Breast epithelium (tissue), 4 donors: ENCODE data around the gene PSMD12. TPM values are rescaled to one million over a fixed set of nuclear protein-coding genes. Genes with fewer than 3 reads are reported as not detected.

Source experiments
- DNase-seq, 2 donors: peaks; one replicate each; pipeline ENCODE4 v3.0.0-alpha.2; 2019; ENCODE audit warnings: low spot score in 2 of 2
- H3K27ac ChIP-seq, 2 donors: fragments of 200-600 bp; sonication (generic) in 1 of 2; one replicate each; pipeline ENCODE4 v1.5.1; 2016 to 2019; ENCODE audit warnings: mild to moderate bottlenecking in 1 of 2
- H3K27me3 ChIP-seq, 2 donors: fragments of 200-600 bp; sonication (generic) in 1 of 2; one replicate each; pipeline versions ENCODE4 v1.5.1 to v1.6.0; 2017 to 2019; ENCODE audit warnings: control low read depth in 1 of 2, mild to moderate bottlenecking in 1 of 2
- H3K36me3 ChIP-seq: fragments of 200-600 bp; one replicate; pipeline ENCODE4 v1.5.1; 2019
- H3K4me1 ChIP-seq, 2 donors: fragments of 200-600 bp; sonication (generic); one replicate each; pipeline ENCODE4 v1.5.1; 2016 to 2019; ENCODE audit warnings: control low read depth in 1 of 2
- H3K4me3 ChIP-seq, 3 donors: fragments of 200-600 bp; sonication (generic); 1 replicate in 2 of 3; 2 replicates in 1 of 3; pipeline ENCODE4 v1.5.1; 2016 to 2019; ENCODE audit warnings: mild to moderate bottlenecking in 3 of 3, moderate library complexity in 2 of 3
- H3K9me3 ChIP-seq, 2 donors: fragments of 200-600 bp; sonication (generic) in 1 of 2; one replicate each; pipeline ENCODE4 v1.5.1; 2016 to 2019; ENCODE audit warnings: control low read depth in 1 of 2
- POLR2A ChIP-seq: fragments of 450-650 bp; IDR thresholded peaks from one replicate; pipeline ENCODE4 v1.6.1; 2016; ENCODE audit warnings: antibody characterized with exemption, mild to moderate bottlenecking, moderate library complexity
- POLR2AphosphoS5 ChIP-seq, 3 donors: sonication (generic); formaldehyde crosslinking; IDR thresholded peaks; one replicate each; pipeline ENCODE4 v1.6.1; 2017; ENCODE audit warnings: antibody characterized with exemption in 3 of 3
- intact Hi-C: fragments of 100-400 bp; cut with DNase I; formaldehyde crosslinking; loops from one replicate; pipeline ENCODE4 v1.15.1; 2023; ENCODE audit warnings: low total_unique reads
- total RNA-seq, 3 donors: library from RNA; depleted of rRNA; stranded (reverse); fragments of >200 nt; gene quantifications; one replicate each; pipeline ENCODE4 v1.1.0, GENCODE V29; 2016
- TF ChIP-seq, protein P1 (sequence below), 3 donors: fragments of 450-650 bp; IDR thresholded peaks; one replicate each; pipeline ENCODE4 v1.5.1; 2016 to 2017; ENCODE audit warnings: antibody characterized with exemption in 3 of 3, mild to moderate bottlenecking in 3 of 3, moderate library complexity in 3 of 3

PSMD12 gene
- total RNA-seq, 3 donors from 2014 or later: 21.2 to 33.6 (median 30.5) TPM

DNA sequence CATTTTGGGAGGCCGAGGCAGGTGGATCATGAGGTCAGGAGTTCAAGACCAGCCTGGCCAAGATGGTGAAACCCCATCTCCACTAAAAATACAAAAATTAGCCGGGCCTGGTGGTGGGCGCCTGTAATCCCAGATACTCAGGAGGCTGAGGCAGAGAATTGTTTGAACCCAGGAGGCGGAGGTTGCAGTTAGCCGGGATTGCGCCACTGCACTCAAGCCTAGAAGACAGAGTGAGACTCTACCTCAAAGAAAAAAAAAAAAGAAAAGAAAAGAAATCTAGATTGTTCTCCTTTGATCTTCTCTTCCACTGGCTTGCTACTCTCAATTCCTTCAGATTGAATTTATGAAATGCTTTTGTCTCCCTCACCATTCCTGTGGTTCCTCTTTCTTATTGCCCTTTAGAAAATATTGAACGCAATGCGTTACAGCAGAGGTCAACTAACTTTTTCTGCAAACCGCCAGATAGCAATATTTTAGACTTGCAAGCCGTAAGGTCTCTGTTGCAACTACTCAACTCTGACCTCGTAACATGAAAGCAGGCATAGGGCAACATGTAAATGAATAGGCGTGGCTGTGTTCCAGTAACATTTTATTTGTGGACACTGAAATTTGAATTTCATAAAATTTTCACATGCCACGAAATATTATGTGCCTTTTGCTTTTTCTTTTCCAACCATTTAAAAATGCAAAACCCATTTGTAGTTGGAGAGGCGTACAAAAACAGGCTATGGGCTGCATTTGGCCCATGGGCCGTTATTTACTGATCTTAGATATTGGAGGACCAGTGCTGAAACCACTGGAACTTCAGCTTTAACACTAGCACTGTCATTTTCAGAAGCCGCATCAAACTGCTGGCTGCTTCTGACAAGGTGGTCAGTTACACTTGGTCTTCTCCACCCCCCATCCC is 35.5 kb upstream of the PSMD12 start:
- TF ChIP-seq, protein P1, sequence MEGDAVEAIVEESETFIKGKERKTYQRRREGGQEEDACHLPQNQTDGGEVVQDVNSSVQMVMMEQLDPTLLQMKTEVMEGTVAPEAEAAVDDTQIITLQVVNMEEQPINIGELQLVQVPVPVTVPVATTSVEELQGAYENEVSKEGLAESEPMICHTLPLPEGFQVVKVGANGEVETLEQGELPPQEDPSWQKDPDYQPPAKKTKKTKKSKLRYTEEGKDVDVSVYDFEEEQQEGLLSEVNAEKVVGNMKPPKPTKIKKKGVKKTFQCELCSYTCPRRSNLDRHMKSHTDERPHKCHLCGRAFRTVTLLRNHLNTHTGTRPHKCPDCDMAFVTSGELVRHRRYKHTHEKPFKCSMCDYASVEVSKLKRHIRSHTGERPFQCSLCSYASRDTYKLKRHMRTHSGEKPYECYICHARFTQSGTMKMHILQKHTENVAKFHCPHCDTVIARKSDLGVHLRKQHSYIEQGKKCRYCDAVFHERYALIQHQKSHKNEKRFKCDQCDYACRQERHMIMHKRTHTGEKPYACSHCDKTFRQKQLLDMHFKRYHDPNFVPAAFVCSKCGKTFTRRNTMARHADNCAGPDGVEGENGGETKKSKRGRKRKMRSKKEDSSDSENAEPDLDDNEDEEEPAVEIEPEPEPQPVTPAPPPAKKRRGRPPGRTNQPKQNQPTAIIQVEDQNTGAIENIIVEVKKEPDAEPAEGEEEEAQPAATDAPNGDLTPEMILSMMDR (IDR thresholded peaks at IDR 0.05): no peak
- no peak for TF ChIP-seq POLR2AphosphoS5 (IDR thresholded peaks at IDR 0.05)
- TF ChIP-seq POLR2A: no peak
- no peaks in the 10 kb centered on the region for H3K4me1 ChIP-seq

DNA sequence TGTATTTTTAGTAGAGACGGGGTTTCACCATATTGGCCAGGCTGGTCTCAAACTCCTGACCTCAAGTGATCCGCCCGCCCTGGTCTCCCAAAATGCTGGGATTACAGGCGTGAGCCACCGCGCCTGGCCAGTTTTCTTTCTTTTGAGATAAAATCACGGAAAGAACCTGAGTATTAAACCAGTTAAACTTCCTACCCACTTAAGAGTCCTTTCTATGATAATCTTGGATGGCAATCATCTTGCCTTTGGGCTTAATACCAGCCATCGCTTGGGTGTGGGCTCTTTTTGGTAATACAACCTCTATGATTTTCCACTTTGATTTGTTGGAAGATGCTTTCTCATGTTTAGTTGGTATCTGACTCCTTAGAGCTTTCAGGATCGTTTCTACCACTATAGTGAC is 34.7 kb upstream of the PSMD12 start:
- no peak for DNase-seq
- Histone ChIP-seq H3K27ac (no peak overlapping the region), H3K4me1 (no peaks in the 10 kb centered on the region), H3K27me3 (no peaks in the 10 kb centered on the region), H3K9me3 (no peaks in the 10 kb centered on the region), H3K36me3 (no peaks in the 10 kb centered on the region), H3K4me3 (no peak overlapping the region)
- intact Hi-C loops: no loop called here
- TF ChIP-seq, protein P1 (IDR thresholded peaks at IDR 0.05): no peak
- TF ChIP-seq POLR2A (no peak), POLR2AphosphoS5 (IDR thresholded peaks at IDR 0.05) (no peak)

More for the DNA sequence above, 35.5 kb upstream of the PSMD12 start:
- H3K27ac ChIP-seq: no peak overlapping the region
- DNase-seq: no peak
- no peaks in the 10 kb centered on the region for H3K9me3 ChIP-seq
- intact Hi-C loops: no loop called here
- H3K36me3 ChIP-seq: no peaks in the 10 kb centered on the region
- H3K27me3 ChIP-seq: no peaks in the 10 kb centered on the region
- no peak overlapping the region for H3K4me3 ChIP-seq

DNA sequence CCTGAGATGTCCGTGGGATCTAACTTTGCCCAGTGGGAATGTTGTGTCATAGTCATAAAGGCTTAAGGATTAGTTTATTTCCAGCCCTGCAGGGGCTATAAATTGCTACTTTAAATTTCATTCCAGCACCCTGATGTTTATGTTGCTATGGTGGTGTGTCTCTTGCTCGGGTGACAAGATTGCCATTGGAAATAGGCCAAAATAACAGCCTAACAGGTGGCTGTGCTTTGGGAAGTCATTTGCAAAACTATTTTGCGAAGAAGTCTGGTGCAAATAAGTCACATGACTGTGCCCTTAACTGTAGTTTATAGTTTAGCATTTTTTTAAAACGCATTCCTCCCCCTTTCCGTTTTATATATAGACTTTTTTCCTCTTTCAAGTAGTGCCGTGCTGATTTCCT is 33.8 kb upstream of the PSMD12 start:
- no peaks in the 10 kb centered on the region for H3K4me1 ChIP-seq
- no peak overlapping the region for H3K27ac ChIP-seq
- DNase-seq: no peak
- no peak overlapping the region for H3K4me3 ChIP-seq
- no peaks in the 10 kb centered on the region for H3K36me3 ChIP-seq
- no peaks in the 10 kb centered on the region for H3K27me3 ChIP-seq
- intact Hi-C loops: no loop called here
- TF ChIP-seq, protein P1 (IDR thresholded peaks at IDR 0.05): no peak
- TF ChIP-seq POLR2AphosphoS5 (IDR thresholded peaks at IDR 0.05) (no peak), POLR2A (no peak)
- H3K9me3 ChIP-seq: no peaks in the 10 kb centered on the region

DNA sequence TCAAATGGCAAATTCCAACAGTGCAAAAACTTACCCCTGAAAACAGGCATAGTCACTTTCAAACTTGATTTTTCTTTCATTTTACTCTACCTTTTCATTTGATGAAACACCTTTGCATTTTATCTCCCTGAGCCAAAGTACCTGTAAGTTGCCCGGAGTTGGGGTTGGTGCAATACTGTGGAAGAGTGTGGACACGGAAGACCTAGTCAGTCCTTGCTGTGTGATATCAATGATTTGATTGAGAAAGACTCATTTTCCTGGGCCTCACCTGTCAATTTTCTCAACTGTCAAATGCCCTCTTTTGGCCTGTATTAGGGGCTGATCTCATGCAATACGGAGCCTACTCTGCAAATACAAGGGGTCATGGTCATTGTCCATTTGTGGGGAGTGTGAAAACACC is 33.3 kb upstream of the PSMD12 start:
- Histone ChIP-seq H3K27me3 (no peaks in the 10 kb centered on the region), H3K27ac (no peak overlapping the region), H3K4me3 (no peak overlapping the region), H3K4me1 (no peaks in the 10 kb centered on the region), H3K36me3 (no peaks in the 10 kb centered on the region), H3K9me3 (no peaks in the 10 kb centered on the region)
- intact Hi-C loops: no loop called here
- TF ChIP-seq POLR2A (no peak), POLR2AphosphoS5 (IDR thresholded peaks at IDR 0.05) (no peak)
- TF ChIP-seq, protein P1 (IDR thresholded peaks at IDR 0.05): no peak
- no peak for DNase-seq

DNA sequence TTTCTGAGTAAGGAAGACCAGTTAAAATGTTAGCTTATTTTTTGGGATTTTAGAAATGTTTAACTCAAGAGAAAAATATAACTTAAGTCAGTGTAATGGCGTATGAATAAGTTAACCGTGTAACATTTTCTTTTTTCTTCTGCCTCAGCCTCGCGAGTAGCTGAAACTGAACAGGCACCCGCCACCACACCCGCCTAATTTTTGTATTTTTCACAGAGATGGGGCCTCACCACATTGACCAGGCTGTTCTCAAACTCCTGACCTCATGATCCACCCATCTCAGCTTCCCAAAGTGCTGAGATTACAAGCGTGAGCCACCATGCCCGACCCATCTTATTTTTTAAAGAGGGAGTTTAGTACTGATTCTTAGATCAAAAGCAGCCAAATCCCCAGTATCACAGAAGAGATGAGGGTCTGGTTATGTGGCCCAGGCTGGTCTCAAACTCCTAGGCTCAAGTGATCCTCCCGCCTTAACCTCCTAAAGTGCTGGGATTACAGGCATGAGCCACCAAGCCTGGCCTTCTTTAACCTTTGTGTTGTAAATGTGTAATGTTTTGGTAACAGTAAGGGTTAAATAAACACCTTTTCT is 27.5 kb upstream of the PSMD12 start:
- intact Hi-C loops: no loop called here
- Histone ChIP-seq H3K27ac (no peak overlapping the region), H3K4me1 (no peaks in the 10 kb centered on the region), H3K27me3 (no peaks in the 10 kb centered on the region), H3K4me3 (no peak overlapping the region), H3K36me3 (no peaks in the 10 kb centered on the region), H3K9me3 (no peaks in the 10 kb centered on the region)
- TF ChIP-seq, protein P1 (IDR thresholded peaks at IDR 0.05): no peak
- TF ChIP-seq POLR2AphosphoS5 (IDR thresholded peaks at IDR 0.05): no peak
- no peak for TF ChIP-seq POLR2A
- no peak for DNase-seq
